ENCODE measurements around the gene DCAF12.

- TF ChIP-seq POLR2AphosphoS5 (IDR thresholded peaks at IDR 0.05) (no peak), CTCF (IDR thresholded peaks at IDR 0.05; ENCODE audit: poor library complexity, severe bottlenecking) (no peak), EP300 (conservative IDR thresholded peaks at IDR 0.05; ENCODE audit: poor library complexity, severe bottlenecking) (no peak), RAD21 (conservative IDR thresholded peaks at IDR 0.05) (no peak), EZH2 (IDR thresholded peaks at IDR 0.05; ENCODE audit: borderline replicate concordance, insufficient read depth, low read length, poor library complexity, severe bottlenecking) (no peak), REST (IDR thresholded peaks at IDR 0.05; ENCODE audit: borderline replicate concordance) (no peak)
Observed at GRCh38 chr9:34124099-34124498, 2.4 kb downstream of the DCAF12 start.

Data from neural cell (in vitro differentiated cells).